Activated CD4-positive, alpha-beta T cell treated with anti-CD3 and anti-CD28 coated beads, Interleukin-2, Interleukin-6, amounts not matched to agents 100 ng/mL and 50 ng/mL, durations not matched to agents 16 hours and 8 hours (primary cell): ENCODE results near the gene OR1L8.
"Not testable (repeated sequence)": the region's sequence is repeated elsewhere in the genome, so short reads cannot be mapped to it uniquely, and the experiment has no call there.

ENCODE experiments used
- DNase-seq: peaks from one replicate; pipeline ENCODE4 v3.0.0-alpha.2; 2020

The OR1L8 gene, protein sequence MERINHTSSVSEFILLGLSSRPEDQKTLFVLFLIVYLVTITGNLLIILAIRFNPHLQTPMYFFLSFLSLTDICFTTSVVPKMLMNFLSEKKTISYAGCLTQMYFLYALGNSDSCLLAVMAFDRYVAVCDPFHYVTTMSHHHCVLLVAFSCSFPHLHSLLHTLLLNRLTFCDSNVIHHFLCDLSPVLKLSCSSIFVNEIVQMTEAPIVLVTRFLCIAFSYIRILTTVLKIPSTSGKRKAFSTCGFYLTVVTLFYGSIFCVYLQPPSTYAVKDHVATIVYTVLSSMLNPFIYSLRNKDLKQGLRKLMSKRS

DNA sequence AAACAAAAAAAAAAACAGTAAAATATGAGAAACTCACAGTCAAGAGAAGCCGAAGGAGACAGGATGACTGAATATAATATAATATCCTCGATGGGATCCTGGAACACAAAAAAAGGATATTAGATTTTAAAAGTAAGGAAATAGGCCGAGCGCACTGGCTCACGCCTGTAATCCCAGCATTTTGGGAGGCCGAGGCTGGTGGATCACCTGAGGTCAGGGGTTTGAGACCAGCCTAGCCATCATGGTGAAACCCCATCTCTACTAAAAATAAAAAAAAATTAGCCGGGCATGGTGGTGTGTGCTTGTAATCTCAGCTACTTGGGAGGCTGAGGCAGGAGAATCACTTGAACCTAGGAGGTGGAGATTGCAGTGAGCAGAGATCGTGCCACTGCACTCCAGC lies at the start of gene OR1L8:
Gene OR1L8 (minus strand): TSS at position 101 of the 400 bp plus-strand sequence. CDS start 14,907 bp downstream, outside the sequence.
- not testable (repeated sequence) for DNase-seq

DNA sequence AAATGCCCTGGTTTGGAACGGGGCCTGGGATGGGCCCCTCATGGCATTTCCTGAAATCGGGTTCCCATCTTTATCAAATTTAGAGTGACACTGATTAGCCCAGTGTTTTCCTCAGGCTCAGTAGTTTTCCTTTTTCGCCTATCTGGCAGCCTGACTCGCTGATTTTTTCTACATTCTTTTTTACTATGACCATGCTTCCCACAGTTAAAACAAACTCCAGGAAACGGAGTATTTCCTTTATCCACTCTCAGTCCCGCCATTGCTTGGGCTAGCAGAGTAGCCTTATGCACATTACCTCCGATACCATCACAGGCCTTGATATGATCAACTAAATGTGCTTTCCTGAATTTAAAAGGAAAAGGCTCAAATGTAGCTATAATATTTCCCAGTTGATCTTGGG lies 36.8 kb upstream of the OR1L8 start:
- no peak for DNase-seq

DNA sequence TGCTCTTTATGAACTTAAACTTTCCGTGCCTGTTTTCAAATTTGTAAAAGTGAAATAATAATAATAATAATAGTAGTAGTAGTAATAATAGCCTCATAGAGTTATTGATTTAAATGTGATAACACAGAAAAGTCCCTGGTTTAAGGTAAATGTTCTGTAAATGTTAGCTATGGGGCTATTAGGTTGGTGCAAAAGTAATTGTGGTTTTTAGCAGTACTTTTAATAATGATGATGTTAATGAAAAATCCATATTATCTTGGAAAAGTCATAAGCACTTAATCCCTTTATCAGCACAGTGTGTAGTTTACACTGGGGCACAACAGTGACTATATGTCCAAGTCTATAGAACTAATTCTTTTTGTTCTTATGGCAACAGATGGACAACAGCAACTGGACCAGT lies 31.2 kb upstream of the OR1L8 start, which contains the start of gene OR1Q1:
Gene OR1Q1 (plus strand): TSS at position 377 of the 400 bp plus-strand sequence. CDS start 0 bp downstream, at position 377.
- DNase-seq = no peak

DNA sequence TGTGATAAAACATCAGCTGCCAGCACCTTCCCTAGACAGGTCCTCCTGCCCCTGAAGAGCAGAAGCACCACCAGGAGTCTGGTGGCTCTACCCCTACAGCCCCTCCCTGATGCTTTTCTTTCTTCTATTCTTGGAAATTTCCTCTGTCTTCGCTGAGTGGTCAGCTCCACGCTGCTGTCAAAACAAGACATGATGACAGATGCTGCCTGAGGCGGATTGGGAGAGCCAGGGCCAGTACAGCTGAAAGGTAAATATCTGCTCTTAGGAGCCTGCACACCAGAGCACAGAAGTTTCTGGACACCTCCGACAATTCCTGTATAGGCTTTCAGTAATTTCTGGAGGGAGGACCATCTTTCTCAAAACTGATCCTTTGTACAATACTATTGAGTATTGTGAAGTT lies 26.6 kb upstream of the OR1L8 start:
- no peak for DNase-seq

DNA sequence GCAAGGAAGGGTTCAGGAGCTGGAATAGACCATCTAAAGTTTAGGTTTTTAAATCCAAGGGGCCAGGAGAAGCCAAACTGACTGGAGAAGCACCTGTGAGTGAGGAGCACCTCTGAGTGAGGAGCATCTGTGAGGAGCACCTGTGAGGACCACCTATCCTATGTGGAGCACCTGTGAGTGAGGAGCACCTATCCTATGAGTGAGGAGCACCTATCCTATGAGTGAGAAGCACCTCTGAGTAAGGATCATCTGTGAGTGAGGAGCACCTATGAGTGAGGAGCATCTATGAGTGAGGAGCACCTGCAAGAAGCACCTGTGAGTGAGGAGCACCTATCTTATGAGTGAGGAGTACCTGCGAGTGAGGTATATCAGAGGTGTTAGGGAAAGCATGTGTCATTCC lies 23.4 kb upstream of the OR1L8 start:
- no peak for DNase-seq

DNA sequence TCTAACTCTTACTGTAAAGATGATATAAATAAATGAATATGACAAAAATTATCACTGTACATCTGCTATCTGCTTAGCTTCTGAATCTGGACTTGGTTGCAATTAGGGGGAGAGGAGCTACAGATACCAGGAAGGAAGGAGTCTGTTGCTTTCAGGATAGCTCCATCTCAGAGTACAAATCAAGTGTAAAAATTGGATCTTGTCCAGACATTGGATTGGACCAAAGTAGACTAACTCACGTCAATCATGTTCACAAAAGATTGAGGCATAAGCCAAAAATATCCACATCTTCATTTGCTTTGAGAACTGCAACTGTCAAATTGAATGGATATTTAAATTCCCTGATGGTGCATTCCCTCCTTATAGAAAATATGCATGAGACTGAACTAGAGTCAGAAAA lies 22.5 kb upstream of the OR1L8 start:
- DNase-seq = no peak

DNA sequence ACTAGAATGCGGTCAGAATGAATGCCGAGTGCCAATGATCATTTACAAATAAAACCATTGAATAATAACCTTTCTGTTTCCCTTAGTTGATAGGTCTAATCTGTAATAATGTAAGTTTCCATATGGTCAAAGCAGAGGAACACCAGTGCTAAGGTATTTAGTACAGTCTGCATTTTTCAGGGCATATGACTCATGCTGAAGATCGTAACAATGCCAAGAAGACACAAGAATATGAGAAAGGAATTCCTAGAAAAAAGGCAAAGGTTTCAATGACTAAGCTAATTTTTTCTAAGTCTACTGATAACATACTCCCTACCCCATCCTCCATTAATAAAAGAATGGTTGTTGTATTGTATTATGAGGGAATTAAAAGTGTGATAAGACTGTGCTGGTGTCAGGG lies 2.8 kb downstream of the OR1L8 start:
- no peak for DNase-seq

DNA sequence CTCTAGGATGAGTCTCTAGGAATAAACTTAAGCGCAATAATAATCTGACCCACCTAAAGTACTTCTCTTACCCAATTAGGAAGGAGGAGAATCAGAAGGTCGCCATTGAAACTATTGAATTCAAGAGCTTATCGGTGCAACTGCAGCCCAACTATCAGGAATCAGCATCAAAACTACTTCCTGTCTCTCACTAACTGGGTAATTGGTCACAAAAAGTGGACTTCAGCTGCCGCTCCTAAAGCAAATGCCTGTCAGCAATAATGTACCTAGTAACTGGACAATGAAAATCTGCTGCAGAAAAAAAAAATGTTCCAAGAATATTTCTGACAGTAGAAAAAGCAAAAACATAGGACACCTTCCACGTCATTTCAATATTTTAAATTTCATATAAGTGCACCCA lies 3.3 kb downstream of the OR1L8 start:
- DNase-seq = no peak

DNA sequence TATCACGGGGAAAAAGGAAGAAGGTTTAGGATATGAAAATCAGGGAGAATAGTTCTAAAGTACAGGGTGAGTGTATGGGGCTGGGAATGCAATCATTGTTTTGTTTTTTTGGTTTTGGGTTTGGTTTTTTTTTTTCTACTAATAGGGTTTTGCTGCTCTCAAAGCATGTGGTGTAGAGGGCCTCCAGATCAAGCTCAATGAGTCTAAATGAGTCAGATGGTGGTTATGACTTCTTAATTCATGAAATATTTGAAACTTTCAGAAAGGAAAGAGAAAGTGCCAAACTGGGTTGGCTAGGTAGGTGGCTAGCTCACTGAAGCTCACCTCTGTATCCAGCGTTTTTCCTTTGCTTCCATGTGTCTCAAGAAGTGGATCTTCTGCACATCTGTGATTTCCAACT lies 10.7 kb downstream of the OR1L8 start:
- DNase-seq = peak; percentile 4

DNA sequence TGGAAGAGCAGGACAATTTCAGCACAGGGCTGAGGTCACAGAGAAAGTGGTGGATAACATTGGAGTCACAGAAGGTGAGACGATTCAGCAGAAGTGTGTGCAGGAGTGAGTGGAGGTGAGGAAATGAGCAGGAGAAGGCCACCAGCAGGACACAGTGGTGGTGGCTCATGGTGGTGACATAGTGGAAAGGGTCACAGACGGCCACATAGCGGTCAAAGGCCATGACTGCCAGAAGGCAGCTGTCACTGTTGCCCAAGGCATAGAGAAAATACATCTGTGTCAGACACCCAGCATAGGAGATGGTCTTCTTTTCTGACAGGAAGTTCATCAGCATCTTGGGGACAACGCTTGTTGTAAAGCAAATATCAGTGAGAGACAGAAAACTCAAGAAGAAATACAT lies 15.3 kb downstream of the OR1L8 start:
- no peak for DNase-seq

DNA sequence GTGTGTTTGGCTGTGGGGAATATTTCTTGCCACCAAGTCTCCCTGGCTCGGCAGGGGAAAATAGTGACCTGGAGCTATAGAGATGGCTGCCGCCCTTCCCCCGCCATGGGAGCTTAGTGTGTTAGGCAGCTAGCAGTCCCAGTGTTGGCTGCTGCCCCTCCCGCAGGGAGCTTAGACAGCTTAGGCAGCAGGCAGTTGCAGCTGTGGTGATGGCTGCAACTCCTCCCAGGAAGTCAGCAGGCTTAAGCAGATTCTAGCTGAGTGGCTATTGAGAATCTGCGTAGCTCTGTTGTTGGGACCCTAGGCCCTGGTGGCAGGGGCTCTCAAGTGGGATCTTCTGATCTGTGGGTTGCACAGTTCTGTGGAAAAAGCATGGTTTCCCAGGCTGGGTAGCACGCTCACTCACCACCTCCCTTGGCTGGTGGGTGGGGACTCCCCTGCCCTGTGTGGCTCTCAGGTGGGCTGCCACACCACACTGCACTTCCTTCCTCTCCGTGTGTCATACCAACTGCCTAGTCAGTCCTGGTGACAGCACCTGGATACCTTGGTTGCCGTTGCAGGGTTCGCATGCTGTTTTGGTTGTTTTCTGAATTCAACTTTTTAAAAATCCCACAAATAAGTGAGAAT lies 20.9 kb downstream of the OR1L8 start:
- no peak for DNase-seq

DNA sequence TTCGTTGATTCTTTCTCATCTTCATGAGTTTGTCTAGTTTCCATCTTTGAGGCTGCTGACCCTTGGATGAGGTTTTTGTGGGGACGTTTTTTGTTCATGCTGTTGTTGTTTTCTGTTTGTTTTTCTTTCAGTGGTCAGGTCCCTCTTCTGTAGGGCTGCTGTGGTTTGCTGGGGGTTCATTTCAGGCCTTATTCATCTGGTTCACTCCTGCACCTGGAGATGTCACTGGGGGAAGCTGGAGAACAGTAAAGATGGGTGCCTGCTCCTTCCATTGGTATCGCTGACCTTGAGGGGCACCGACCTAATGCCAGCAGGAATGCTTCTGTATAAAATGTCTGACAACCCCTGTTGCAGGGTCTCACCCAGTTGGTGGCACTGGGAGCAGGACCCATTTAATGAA lies 21.7 kb downstream of the OR1L8 start:
- no peak for DNase-seq

DNA sequence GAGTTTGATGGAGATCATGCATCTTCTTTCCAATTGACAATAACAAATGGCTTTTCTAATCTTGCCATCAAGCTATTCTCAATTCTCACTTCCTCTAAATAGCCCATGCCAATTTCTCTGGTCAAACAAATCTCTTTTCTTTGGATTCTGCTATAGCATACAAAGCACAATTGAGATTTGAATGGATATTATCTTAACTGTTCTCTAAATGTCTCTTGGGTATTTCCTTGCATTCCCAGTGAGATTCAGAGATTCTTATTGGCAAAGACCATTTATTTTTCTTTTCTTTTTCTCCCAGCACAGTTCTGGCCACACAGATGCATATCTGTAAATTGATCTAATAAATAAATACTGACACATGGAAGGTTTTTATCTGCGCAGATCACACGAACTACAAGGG lies 30.4 kb downstream of the OR1L8 start, which contains the start of gene OR1N2:
Gene OR1N2 (plus strand): TSS at position 301 of the 400 bp plus-strand sequence. CDS start 100 bp downstream, outside the sequence.
- no peak for DNase-seq

DNA sequence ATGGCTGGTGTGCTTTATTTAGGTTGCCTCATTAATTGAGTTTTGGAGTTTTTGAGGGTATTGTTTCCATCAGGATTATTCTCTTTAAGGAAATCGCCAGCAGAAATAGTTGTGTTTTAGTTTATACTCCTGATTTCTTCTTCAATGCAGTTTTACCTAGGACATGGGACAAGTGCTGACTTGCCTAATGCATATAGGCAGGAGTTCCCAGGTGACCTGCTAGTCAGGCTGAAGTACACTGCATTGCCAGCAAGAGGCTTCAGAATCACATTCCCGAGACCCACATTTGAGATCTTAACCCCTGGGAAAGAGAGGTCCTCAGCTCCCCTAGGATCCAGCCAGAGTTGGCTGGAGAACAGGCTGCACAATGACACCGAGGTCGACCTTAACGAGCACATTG lies 31.8 kb downstream of the OR1L8 start:
- no peak for DNase-seq

DNA sequence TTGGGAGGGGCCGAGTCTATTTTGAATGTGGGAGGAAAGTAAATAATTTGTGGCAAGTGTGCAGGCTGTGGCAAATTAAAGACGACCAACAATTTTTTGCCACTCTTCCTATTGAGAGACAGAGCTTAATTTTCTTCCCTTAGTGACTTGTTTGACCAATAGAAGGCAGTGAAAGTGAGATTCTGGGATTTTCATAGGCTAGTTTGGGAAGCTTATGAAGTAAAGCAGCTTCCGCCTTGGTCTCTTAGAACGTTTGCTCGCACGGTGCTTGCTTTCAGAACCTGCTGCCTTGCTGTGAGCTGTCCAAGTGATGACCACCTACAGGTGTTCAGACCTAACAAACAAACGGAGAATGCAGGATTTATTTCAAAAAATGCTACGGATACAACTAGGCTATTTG lies 37.0 kb downstream of the OR1L8 start:
- no peak for DNase-seq

DNA sequence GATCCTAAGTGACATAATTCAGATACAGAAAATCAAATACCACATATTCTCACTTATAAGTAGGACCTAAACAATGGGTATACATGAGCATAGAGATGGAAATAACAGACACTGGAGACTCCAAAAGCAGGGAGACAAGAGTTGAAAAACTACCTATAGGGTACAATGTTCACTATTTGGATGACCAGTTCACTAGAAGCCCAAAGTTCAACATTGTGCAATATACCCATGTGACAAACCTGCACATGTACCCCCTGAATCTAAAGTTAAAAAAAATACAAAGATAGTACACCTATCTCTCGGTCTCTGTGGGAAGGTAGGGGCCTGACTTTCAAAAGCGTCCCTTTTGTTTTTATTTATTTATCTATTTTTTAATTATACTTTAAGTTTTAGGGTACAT lies 44.4 kb downstream of the OR1L8 start:
- no peak for DNase-seq

DNA sequence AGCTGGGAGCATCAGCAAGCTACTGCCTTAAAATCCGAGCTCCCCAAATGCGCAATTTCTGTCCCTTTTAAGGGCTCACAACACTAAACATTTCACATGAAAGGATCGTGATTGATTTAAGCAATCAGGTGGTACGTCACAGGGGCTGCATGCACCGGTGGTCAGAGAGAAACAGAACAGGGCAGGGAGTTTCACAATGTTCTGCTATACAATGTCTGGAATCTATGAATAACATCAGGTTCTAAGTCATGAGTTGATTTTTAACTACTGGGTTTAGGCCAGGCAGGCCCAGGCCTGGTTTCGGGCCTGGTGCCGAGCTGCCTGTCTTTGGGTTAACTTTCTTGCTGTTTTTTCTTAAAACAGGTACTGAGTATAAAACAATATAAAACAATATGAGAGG lies 46.1 kb downstream of the OR1L8 start:
- not testable (repeated sequence) for DNase-seq

DNA sequence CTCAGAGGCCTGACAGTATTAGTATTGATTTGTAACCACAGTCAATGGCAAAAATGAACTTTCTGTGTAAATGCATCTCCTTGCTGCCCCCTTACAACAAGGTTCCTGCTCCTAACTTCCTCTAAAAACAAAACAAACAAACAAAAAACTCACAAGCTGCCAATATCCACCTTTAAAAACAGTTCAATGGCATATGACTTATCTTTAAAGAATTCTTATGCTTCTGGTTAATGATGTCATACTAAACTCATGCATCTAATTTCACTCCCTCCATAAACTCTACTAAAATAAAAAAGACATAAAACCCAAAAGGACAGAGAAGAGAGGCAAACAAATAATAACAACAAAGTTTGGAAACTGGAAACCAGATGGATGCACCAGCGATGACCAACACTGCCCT lies 47.0 kb downstream of the OR1L8 start:
- DNase-seq = no peak

DNA sequence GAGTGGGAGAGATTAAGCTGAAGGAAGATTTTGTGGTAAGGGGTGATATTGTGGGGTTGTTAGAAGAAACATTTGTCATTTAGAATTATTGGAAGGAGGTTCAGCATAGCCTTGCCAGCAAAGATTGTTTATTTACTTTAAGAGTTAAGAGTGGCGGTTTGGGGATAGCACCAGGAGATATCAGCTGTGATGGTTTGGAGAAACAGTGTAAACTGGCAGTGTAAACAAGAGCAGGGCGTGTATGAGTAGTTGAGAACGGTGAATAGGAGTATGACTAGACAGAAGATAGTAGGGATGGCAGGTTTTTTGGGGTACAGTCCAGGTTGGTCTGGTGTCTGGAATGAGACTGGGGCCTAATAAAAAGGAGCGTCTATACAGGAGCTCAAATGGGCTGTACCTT lies 52.0 kb downstream of the OR1L8 start:
- not testable (repeated sequence) for DNase-seq

DNA sequence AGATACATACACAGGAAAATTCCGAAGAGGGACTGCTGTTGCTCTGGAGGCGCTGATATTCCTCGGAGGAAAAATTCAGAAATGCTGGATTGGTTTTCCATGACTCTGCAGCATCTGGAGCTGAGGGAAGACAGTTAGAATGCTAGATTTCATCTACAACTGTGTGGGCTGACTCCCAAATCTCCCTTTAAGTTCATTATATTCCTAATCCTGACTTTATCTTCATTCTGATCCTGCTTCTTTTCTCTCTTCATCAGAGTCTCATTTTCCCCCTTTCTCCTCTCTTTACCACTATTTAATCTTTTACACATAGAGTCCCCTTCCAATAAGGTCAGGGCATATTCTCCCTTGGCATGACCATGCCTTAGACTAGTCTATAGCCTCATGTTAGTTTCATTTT lies 56.0 kb downstream of the OR1L8 start, which contains the start of gene OR1N1:
Gene OR1N1 (minus strand): TSS at position 101 of the 400 bp plus-strand sequence. CDS start 0 bp downstream, at position 101.
- DNase-seq = no peak

DNA sequence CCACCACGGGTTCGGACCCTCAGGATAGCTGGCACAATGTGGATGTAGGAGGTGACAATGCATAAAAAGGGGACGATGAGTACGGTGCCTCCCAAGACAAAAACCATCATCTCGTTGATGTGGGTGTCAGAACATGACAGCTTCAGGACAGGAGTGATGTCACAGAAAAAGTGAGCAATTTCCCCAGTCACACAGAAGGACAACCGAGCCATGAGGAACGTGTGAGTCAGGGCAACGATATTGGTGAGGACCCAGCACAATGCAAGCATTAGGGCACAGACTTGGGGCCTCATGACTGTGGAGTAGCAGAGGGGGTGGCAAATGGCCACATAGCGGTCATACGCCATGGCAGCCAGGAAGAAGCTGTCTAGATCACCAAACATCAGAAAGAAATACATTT lies 56.6 kb downstream of the OR1L8 start:
- DNase-seq = no peak

DNA sequence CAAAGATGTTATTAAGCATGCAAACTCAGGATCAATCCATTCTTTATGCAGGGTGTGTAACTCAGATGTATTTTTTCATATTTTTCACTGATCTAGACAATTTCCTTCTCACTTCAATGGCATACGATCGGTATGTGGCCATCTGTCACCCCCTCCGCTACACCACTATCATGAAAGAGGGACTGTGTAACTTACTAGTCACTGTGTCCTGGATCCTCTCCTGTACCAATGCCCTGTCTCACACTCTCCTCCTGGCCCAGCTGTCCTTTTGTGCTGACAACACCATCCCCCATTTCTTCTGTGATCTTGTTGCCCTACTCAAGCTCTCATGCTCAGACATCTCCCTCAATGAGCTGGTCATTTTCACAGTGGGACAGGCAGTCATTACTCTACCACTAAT lies 63.8 kb downstream of the OR1L8 start:
- DNase-seq = no peak

DNA sequence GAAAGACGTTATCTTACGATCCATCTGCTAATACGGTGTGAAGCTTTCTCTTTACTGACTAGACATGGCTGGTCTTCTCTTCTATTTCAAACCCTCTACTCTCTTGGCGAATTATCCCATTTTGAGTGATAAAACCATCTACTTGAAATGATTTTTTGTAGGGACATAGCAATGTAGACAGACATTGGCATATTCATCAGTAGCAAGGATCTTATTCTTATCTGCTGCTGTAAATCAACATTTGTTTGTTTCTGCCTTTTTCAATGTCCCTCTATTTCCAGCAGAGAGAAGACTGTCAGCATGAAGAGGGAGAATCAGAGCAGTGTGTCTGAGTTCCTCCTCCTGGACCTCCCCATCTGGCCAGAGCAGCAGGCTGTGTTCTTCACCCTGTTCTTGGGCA lies 64.3 kb downstream of the OR1L8 start, which contains the start of gene OR1J4:
Gene OR1J4 (plus strand): TSS at position 301 of the 400 bp plus-strand sequence. CDS start 0 bp downstream, at position 301.
- no peak for DNase-seq

DNA sequence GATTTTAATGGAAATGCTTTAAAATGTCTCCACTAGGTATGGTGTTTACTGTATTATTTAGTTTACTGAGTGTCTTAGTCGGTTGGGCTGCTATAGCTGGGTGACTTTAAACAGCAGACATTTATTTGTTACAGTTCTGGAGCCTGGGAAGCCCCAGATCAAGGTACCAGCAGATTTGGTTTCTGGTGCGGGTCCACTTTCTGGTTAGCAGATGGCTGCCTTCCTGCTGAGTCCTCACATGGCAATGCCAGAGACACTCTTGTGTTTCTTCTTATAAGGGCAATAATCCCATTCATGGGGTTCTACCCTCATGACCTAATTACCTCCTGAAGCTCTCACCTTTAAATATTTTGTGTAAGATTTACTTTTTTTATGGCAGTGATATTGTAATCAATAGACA lies 65.0 kb downstream of the OR1L8 start:
- no peak for DNase-seq
